DMS153 treated with DMSO at 0.1 percent for 48 hours (cell line): ENCODE data around the gene GPR89B.
A peak's percentile ranks its signal among the peaks of the same experiment; 100 is the strongest.
"Not testable (repeated sequence)": the region's sequence is repeated elsewhere in the genome, so short reads cannot be mapped to it uniquely, and the experiment has no call there.

Source experiments
- DNase-seq: peaks from one replicate; lab custom pipeline; 2025; ENCODE audit not compliant: unreplicated experiment; lab: John Stamatoyannopoulos, UW

The GPR89B gene

DNA sequence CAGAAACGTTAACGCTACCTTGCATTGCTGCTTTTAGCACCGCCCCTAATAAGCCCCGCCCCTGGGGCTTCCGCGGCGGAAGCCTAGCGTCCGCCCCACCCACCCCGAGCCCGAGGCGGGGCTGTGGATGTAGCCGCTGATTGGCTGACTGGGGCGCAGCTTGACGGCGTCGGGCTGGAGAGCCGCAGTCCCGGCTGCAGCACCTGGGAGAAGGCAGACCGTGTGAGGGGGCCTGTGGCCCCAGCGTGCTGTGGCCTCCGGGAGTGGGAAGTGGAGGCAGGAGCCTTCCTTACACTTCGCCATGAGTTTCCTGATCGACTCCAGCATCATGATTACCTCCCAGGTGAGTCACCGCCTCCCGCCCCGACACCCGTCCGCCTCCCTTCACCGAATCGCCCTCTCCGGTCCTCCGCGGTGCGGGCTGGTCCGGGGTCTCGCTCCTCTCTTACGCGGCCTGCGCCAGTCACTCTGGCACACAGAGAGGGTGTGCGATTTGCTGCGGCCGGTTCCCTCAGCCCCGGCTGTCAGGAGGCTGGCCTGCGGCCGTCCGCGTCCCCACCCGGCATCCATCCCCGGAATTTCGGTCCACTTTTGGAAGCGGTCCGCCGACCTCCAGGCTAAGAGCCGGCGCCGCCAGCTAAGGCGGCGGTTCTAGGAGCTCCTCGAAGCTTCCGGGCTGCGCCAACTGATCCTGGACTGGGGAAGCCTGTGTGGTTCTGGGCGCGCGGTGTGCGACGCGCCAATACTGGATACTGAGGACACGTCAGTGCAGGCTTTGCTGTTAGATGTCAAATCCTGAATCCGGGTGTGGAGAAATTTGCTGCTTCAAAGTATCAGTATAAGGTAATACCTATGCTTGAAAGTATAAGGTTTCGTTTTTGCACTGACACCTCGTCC, at the start of gene GPR89B:
Gene GPR89B (plus strand): TSS at position 185 of the 897 bp plus-strand sequence. CDS start 117 bp downstream, at position 302.
- DNase-seq = peak; percentile 82

DNA sequence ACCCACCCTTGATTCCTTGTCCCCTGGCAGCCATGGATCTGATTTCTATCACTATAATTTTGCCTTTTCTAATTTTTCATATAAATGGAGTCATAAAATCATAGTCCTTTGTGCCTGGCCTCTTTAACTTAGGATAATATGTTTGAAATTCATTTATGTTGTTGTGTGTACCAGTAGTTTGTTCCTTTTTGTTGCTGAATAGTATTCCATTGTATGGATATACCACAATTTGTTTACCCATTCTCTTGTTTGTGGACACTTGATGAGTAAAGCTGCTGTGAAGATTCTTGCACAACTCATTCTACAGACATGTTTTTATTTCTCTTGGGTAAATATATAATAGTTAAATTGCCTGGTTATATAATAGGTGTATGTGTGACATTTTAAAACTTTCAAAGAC, 48.3 kb upstream of the GPR89B start:
- DNase-seq = no peak

DNA sequence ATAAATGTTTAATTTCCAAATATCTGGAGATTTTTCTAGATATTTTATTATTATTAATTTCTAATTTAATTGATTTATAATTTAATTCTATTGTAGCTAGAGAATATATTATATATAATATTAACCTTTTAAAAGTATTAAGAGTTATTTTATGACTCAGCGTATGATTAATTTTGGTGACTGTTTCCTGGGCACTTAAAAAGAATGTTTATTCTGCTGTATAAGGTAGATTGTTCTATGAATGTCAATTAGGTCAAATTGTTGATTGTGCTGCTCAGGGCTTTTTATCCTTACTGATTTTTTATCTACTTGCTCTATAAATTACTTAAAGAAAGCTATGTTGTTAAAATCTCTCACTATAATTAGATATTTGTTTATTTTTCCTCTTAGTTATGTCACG, 45.7 kb upstream of the GPR89B start:
- DNase-seq = no peak

DNA sequence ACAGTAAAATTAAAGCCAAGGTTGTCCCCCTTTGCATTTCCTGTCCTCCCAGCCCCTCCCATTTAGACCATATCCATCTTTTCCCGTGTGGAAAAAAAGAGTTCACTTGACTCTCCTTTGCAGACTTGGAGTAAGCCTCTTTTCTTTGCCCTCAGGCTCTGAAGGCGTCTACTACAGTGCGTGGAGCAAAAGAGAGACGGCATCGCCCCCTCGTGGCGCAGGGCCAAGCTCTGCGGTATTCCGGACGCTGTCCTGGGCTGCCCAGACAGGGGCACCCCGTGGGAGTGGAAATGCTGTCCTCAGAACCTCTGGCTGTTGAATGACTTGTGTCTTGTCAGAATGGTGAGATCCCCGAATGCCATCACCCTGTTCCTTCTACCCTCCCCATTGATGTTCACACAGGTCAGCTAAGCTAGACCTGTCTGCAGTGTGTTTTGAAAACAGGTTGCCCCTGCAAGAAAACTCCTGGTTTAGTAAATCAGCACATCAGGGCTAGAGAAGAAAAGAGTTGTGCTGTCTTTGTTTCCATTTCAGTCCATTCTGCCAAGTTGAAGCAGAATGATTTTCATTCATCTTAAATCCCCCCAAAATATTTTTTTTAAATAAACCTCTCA, 37.9 kb upstream of the GPR89B start:
- DNase-seq = peak; percentile 65

DNA sequence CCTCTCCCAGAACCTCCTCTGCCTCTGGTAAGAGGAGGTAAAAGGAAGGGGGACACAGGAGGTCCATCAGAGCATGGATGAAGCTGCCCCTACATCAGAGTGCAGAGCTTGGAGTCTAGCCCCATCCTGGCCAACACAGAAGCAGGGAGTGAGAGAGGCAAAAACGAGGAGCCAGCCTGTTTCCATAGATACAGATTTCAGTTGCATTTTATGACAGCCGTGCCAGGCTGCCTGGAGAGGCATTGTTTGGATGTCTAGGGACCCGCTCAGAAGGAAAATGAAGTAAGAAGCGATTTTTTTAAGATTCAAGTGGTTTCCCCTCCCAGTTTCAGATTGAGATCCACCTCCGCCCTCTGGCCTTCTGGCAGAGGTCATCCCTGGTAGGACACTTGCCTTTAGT, 37.1 kb upstream of the GPR89B start:
- DNase-seq = no peak

DNA sequence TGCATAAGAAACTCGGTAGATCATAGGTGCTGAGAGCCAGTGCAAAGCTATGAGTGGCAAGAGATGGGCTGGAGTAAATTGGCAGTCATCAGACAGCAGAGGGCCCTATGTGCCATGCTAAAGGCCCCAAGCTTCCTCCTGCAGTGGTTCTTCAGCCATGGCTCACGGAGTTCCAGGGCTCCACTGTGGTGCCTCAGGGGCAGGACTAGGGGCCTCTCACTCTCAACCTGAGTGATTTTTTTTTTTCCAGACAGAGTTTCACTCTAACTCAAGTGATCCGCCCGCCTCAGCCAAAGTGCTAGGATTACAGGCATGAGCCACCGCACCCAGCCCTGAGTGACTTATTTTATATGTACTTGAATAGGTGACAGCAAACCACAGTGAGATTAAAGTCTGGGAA, 36.0 kb upstream of the GPR89B start:
- peak; percentile 22 for DNase-seq

DNA sequence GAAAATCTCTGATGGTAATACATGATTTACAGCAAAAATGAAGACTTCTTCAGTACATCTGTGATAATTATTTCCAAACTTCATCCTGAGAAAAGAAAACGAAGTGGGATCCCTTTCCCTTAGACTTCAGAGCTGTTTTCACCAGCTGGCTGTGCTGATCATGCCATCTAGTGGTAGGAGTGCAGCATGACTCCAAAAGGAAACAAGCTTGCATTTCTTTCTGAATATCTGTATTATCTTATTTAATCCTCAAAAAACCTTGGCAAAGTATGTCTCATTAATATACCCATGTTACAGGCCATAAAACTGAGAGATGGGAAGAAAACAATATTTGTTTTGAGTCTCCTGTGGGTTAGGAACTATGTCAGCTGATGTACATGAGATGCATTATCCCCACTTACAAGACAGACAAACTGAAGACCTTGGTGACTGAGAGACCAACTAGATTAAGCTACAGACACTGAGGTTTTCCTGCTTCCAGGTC, 35.4 kb upstream of the GPR89B start:
- DNase-seq = peak; percentile 75

DNA sequence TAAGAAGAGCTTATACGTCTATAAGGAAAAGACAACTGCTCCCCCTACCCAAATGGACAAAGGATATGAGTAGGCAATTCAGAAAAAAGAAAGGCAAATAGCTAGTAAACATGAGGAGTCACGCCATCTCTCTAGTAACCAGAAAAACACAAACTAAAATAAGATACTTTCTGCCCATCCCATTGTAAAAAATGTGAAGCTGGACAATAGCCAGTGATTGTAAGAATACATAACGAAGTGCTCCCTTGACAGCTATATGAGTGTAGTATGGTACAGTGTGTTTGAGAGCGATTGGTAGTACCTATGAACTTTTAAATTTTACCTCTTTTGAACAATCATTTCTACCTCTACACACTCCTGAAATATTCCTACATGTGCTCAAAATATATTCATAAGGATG, 33.1 kb upstream of the GPR89B start:
- DNase-seq = no peak

DNA sequence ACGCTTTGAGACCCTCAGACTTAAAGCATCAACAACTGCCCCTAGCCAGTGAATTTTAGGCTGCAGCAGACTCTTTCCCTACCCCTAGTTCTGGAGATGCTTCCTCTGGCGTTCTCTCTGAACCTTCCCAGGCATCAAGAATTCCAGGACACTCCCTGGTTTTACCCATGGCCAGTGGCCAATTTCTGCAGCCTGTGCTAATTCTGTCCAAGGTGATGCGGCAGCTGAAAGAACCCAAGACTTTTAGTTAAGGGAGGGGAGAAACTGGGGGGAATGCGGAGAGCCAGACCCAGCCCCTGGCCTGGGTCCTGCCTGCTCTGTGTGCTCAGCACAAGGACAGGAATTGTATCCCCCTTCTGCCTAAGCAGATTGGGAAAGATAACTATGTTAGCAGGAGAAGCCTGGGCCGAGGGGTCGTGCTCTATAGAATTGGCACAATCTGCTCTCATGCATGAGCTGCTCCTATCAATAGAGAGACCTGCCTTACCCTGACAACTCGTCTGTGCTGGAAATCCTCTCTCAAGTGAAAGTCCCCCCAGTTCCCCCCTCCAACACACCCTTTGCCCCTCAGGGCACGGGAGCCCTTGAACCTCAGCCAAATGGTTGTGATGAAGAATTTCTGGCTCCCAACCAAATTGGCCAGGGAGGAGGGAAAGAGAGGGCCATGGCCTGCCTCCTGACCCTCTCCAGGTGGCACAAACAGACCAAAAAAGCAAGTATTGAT, 31.0 kb upstream of the GPR89B start:
- no peak for DNase-seq

DNA sequence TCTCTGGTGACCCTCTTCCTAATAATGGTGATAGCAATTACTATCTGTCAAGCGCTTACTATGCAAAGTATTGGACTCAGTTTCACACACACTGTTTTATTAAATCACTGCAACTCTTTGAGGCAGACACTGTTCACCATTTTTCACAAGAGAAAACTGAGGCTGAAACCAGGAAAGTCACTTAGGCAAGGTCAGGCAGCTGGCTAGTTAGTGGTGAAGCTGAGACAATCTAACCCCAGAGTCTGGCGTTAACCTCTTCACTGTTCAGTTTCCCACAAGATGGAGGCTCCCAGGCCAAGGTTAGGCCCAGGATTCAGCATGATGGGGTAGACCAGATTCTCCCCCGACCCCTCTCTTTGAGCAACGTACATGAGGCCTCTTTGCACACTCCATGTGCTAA, 30.4 kb upstream of the GPR89B start:
- DNase-seq = no peak

DNA sequence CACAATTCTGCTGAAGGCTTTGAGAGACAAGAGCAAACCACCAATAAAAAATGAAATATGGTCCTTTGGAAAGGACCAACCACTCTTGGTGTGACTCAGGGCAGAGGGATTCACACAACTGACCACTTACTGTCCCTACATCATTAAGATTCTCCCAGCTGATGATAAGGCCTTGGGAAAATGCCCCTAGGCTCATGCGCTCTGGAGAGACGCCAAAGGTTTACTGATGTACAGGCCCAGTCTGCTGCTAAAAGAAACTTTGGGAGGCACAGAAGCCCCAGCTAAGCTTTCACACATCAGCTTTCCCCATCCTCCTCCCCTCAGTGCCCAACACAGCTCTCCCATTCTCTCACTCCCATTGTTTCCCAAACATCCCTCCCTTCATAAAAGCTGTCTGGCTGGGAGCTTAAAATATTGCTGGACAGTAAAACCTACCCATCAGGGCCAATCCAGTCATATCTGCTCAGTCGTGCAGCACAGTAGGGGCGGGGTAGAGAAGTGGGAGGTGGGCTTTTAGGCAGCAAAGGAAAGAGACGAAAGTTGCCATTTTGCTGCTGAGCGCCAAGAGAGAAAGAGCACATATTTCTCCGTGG, 25.9 kb upstream of the GPR89B start, which contains the start of gene GJA8:
Gene GJA8 (plus strand): TSS at position 543 of the 593 bp plus-strand sequence. CDS start 5,161 bp downstream, outside the sequence.
- no peak for DNase-seq

DNA sequence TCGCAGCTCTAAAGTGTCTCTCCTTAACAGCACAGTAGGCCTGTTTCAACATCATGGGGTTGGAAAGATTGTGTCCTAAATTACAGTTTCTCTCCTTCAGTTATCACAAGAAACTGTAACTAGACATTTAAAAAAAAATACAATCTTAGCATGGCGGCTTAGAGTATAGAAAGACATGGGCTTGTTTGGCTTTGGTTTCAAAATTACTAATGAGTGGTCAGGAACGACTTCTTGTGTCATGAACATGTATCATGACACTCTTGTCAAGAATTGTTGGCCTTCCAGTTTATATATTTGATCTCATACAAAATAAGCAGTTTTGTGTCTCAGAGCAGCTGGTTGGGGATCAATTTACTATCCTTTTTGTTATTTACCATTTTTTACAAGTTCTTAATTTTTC, 23.5 kb upstream of the GPR89B start:
- DNase-seq = no peak

DNA sequence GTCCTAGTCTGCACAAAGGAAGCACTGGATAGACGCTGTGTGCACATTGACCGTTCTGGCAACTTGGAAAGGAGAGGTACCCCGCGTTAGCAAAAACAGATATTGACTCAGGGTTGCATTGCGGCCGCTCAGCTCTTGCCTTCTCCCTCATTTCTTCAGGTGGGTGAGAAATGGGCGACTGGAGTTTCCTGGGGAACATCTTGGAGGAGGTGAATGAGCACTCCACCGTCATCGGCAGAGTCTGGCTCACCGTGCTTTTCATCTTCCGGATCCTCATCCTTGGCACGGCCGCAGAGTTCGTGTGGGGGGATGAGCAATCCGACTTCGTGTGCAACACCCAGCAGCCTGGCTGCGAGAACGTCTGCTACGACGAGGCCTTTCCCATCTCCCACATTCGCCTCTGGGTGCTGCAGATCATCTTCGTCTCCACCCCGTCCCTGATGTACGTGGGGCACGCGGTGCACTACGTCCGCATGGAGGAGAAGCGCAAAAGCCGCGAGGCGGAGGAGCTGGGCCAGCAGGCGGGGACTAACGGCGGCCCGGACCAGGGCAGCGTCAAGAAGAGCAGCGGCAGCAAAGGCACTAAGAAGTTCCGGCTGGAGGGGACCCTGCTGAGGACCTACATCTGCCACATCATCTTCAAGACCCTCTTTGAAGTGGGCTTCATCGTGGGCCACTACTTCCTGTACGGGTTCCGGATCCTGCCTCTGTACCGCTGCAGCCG, 20.3 kb upstream of the GPR89B start:
- DNase-seq = no peak

DNA sequence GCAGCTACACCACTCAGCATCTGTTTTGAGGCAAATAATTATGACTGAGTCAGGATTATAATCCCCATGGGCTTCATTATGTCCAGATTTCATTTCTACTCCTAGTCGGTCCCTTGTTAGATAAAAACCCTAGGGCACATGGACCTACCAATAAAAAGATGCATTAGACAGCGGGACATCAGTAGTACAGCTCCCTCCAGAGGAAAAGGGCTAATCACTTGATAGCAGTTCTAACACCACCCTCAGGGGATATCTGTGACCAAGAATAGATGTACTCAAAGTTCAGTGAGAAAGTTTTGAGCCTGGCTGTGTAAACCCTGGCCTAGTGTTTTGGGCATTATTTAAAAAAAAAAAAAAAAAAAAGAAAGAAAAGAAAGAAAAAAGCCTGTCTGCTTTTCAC, 15.7 kb upstream of the GPR89B start:
- no peak for DNase-seq

DNA sequence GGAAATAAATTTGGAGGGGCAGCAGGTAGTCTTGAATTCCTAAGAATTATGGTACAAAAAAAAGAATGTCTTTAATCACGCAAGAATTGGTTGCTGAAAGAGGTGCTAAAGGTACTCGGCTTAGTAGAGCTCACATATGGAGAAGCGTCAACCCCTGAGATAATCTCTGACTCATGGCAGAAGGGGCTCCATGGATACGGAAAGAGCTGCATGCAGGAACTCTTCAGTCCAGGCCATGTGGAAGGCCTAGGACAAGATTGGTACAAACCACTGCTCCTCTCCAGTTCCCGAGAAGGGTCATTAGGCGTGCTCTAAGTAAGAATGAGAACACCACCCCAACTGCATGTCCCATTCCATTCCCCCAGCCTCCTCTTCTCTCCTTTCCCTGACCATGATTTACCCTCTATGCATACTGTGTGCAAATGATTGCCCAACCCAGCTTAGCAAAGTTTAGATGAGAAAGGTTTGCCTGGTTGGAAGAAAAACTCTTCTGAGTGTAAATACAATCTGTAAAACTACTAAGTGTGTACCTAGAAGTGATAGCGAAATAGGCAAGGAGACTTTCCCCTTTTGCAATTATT, 14.8 kb upstream of the GPR89B start:
- DNase-seq = no peak

DNA sequence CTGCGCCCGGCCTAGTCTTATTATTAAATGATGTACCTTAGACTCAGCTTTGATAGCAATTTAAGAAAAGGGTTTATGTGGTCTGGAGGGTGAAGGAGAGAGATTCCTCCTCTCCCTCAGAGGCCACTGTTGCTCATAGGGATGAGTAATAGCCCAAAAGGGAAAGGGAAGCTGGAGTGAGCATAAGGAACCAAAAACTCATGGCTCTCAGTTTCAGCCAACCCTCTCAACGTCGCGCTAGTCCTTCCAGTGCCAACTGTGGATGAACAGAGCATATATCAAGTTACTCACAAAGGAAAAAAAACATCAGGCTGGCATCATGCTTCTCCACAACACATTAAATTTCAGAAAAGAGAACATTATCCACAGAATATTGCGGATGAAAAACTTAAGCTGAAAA, 8.3 kb upstream of the GPR89B start:
- no peak for DNase-seq

DNA sequence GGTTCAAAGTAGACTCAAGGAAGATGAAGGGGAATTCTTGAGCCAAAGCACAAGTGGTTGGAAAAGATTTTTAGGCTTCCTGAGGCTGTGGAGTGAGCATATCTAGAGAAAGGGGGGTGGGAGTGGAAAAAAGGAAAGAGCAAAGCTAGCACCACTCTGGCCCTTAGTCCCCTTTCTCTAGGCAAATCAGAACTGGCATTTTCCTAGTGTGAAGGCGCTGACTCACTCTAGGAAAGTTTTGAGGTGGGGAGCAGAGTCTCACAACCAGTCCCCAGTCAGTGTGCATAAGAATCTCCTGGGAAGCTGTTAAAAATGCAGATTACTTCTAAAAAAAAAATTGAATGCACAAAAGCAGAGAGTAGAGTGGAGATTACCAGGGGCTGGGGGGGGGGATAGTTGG, 3.4 kb upstream of the GPR89B start:
- no peak for DNase-seq

DNA sequence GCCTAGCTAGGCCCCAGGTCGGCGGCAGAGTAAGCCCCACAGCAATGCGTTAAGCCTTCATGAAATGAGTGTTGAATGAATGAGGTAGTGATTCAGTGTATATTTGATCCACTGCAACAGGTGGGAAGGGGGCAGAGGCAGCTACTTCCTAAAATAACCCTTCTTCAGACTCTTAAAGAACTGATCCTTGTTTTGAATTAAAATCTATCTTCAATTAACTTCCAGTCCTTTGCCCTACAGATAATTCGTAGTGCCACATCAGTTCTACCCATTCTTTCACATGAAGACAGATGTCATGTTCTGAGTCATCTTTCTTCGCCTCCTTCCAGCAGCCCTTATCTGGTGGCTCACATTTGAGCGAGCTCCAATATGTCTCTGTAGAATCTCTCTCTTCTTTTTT, 1.0 kb upstream of the GPR89B start:
- not testable (repeated sequence) for DNase-seq

DNA sequence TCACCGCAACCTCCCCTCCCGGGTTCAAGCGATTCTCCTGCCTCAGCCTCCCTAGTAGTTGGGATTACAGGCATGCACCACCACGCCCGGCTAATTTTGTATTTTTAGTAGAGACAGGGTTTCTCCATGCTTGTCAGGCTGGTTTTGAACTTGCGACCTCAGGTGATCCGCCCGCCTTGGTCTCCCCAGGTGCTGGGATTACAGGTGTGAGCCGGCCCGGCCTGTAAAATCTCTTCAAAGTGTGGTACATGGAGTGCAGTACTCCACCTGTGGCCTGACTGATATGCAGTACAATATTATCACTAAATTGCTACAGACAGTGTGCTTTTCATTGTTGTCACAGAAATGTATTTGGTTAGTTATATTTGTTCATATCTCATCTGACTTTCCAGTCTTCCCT, 531 bp upstream of the GPR89B start:
- DNase-seq = not testable (repeated sequence)

DNA sequence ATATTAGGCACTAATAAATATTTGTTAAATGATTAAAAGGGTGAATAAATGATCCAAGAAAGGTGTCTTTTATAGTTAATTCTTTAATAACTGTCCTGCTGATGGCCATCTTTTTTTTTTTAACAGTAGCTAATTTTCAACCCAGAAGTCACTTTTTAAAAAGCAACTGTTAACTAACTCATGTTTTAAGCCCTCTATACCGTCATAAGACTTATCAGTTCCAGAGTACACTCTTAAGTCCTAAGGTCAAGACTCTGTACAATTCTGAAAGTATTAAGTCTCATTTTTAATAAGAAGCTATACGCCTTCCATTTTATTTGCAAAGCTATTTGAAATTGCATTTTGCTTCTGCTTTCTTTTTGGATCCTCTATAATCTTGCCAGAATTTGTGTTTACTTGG, 2.9 kb downstream of the GPR89B start:
- not testable (repeated sequence) for DNase-seq
